Natural killer cell (primary cell): ENCODE measurements around the gene GNAT2. TPM values are rescaled to one million over a fixed set of nuclear protein-coding genes. Genes with fewer than 3 reads are reported as not detected.

Experiments used
- ATAC-seq, 3 donors: fragments of 150-1000 bp in 2 of 3; fragments of 200-7000 bp in 1 of 3; cut with Tn5 transposase; 1 replicate in 1 of 3; 2 replicates in 2 of 3; pipeline ENCODE4 v1.10.0; 2021; ENCODE audit warnings: mild to moderate bottlenecking in 2 of 3, moderate library complexity in 2 of 3
- DNase-seq, 2 donors: peaks; one replicate each; pipeline versions ENCODE4 v3.0.0 to v3.0.0-alpha.2; 2013 to 2021; ENCODE audit warnings: mixed read lengths in 1 of 2
- H3K27ac ChIP-seq: one replicate; pipeline ENCODE4 v1.5.1; 2013; ENCODE audit warnings: mild to moderate bottlenecking, low read length
- H3K27me3 ChIP-seq: one replicate; pipeline ENCODE4 v1.6.1; 2013; ENCODE audit warnings: low read length; ENCODE audit not compliant: control insufficient read depth, insufficient read depth
- H3K36me3 ChIP-seq: one replicate; pipeline ENCODE4 v1.6.1; 2013; ENCODE audit warnings: low read length; ENCODE audit not compliant: control insufficient read depth, insufficient read depth
- H3K4me1 ChIP-seq: one replicate; pipeline ENCODE4 v1.6.1; 2013; ENCODE audit warnings: low read length; ENCODE audit not compliant: control insufficient read depth, insufficient read depth
- H3K4me3 ChIP-seq: one replicate; pipeline ENCODE4 v1.5.1; 2013; ENCODE audit warnings: low read length
- H3K9me3 ChIP-seq: one replicate; pipeline ENCODE4 v1.6.1; 2013; ENCODE audit warnings: low read length; ENCODE audit not compliant: control insufficient read depth, insufficient read depth
- H3K27ac Mint-ChIP-seq, 2 donors: one replicate each; pipeline ENCODE4 v1.8.0; 2022; ENCODE audit warnings: mild to moderate bottlenecking in 2 of 2, mixed read lengths in 2 of 2, moderate library complexity in 1 of 2
- H3K27me3 Mint-ChIP-seq, 2 donors: one replicate each; pipeline ENCODE4 v1.8.0; 2022; ENCODE audit warnings: low read depth in 2 of 2, mixed read lengths in 2 of 2
- H3K36me3 Mint-ChIP-seq: one replicate; pipeline ENCODE4 v1.8.0; 2022; ENCODE audit warnings: mixed read lengths
- H3K4me1 Mint-ChIP-seq, 2 donors: one replicate each; pipeline ENCODE4 v1.8.0; 2022; ENCODE audit warnings: mixed read lengths in 2 of 2
- H3K4me3 Mint-ChIP-seq: one replicate; pipeline ENCODE4 v1.8.0; 2022; ENCODE audit warnings: mild to moderate bottlenecking, moderate library complexity, mixed read lengths
- H3K9me3 Mint-ChIP-seq, 2 donors: one replicate each; pipeline ENCODE4 v1.8.0; 2022; ENCODE audit warnings: mixed read lengths in 2 of 2
- CTCF ChIP-seq: fragments of 200-600 bp; IDR thresholded peaks from one replicate; pipeline ENCODE4 v1.8.0; 2022; ENCODE audit warnings: antibody characterized with exemption
- WGBS: methylation state at CpG from one replicate; pipeline ENCODE4 v1.1.7; 2013; ENCODE audit warnings: missing lambda C conversion rate; ENCODE audit not compliant: insufficient coverage; 5-methylcytosine and 5-hydroxymethylcytosine counted together
- intact Hi-C: fragments of 100-400 bp; cut with micrococcal nuclease; formaldehyde crosslinking; loops from one replicate; pipeline ENCODE4 v1.14.2; 2022
- total RNA-seq, 4 donors: library from RNA; stranded (reverse); fragments of 120-200 nt in 1 of 4; gene quantifications; one replicate each; pipeline versions ENCODE4 v1.2.3 to v1.2.4, GENCODE V29; 2013 to 2022

Gene GNAT2
- total RNA-seq, 3 donors from 2014 or later (not counting 1 experiment from before 2014, with no cell fraction given), result not detected

- H3K4me1 ChIP-seq, result no peaks in the 10 kb centered on the region
- Mint-ChIP-seq H3K9me3 (no peaks in the 10 kb centered on the region), H3K4me1 (no peaks in the 10 kb centered on the region), H3K4me3 (no peak overlapping the region), H3K27ac (no peak overlapping the region), H3K36me3 (peaks cover 7% of the 10 kb centered on the region), H3K27me3 (no peaks in the 10 kb centered on the region)
- TF ChIP-seq CTCF, result no peak
- H3K4me3 ChIP-seq, result no peak overlapping the region
- ATAC-seq, result no peak
- intact Hi-C loops, result no loop called here
- no peaks in the 10 kb centered on the region for H3K9me3 ChIP-seq
- H3K27ac ChIP-seq, result no peak overlapping the region
- no peak for DNase-seq
- no CpG with 5 or more reads among the region's 1 CpG for WGBS
- no peaks in the 10 kb centered on the region for H3K27me3 ChIP-seq
- peaks cover 33% of the 10 kb centered on the region for H3K36me3 ChIP-seq
Measured at GRCh38 chr1:109598156-109598555, 21.3 kb downstream of the GNAT2 start.

GRCh38 chr1:109595531-109595930, 23.9 kb downstream of the GNAT2 start:
- Histone ChIP-seq H3K27me3 (no peaks in the 10 kb centered on the region), H3K4me3 (no peak overlapping the region), H3K9me3 (no peaks in the 10 kb centered on the region), H3K27ac (no peak overlapping the region), H3K4me1 (no peaks in the 10 kb centered on the region), H3K36me3 (peaks cover 57% of the 10 kb centered on the region)
- Mint-ChIP-seq H3K27me3 (no peaks in the 10 kb centered on the region), H3K27ac (no peak overlapping the region), H3K4me3 (no peak overlapping the region), H3K4me1 (no peaks in the 10 kb centered on the region), H3K9me3 (no peaks in the 10 kb centered on the region), H3K36me3 (peaks cover 7% of the 10 kb centered on the region)
- TF ChIP-seq CTCF, result no peak
- DNase-seq, result no peak
- intact Hi-C loops, result no loop called here
- WGBS, result 100% methylated on average over 2 of the region's 2 CpGs
- no peak for ATAC-seq

- H3K27ac Mint-ChIP-seq, result no peak overlapping the region
Measured at GRCh38 chr1:109592916-109593315, 26.5 kb downstream of the GNAT2 start.

More at GRCh38 chr1:109592916-109593315, 26.5 kb downstream of the GNAT2 start:
- peaks cover 71% of the 10 kb centered on the region for H3K36me3 ChIP-seq
- Mint-ChIP-seq H3K9me3 (no peaks in the 10 kb centered on the region), H3K4me3 (no peak overlapping the region), H3K27me3 (no peaks in the 10 kb centered on the region), H3K4me1 (no peaks in the 10 kb centered on the region), H3K36me3 (peaks cover 7% of the 10 kb centered on the region)
- H3K27ac ChIP-seq, result no peak overlapping the region
- intact Hi-C loops, result no loop called here
- no peak for DNase-seq
- H3K9me3 ChIP-seq, result no peaks in the 10 kb centered on the region
- no peak overlapping the region for H3K4me3 ChIP-seq
- no peaks in the 10 kb centered on the region for H3K27me3 ChIP-seq
- no peak for TF ChIP-seq CTCF
- no peaks in the 10 kb centered on the region for H3K4me1 ChIP-seq
- ATAC-seq, result no peak
